Fibroblast of skin of right biceps (primary cell): ENCODE results near the gene PTPRCAP.

Source experiments
- DNase-seq: peaks from one replicate; pipeline ENCODE4 v3.0.0-alpha.2; 2013

Gene PTPRCAP

DNA sequence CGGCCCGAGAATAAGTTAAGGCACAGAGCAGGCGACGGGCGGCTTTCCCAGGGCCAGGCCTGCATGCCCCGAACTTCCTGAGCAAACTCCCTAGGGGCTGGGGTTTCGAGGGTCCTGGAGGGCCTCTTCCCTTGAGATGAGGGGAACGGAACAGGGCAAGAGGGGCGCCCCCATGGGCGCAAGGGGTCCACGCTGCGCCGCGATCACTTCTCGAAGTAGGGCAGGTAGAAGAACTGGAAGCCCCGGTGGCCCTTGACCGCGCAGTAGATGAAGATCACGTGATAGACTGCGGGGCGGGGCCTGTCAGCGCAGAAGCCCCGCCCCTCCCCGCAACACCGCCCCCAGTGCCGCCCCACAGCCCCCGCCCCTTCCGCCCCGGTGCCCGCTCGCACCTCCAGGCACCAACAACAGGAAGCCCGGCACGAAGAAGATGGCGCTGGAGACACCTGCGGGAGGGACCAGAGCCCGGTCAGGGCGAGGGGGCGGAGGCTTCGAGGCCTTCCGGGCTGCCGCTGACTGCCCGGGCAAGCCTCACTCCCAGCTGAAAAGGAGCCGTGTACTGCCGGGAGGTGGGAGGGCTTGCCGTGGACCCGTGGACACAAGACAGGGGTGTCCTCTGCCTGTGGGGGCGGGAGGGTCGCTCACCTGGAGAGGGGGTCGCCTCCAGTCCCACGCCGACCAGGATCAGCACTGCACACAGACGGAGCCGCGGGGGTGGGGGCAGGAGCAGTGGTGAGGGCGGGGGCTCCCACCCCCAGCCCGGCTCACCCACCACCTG, 27.1 kb upstream of the PTPRCAP start:
- DNase-seq: peak; percentile 73

DNA sequence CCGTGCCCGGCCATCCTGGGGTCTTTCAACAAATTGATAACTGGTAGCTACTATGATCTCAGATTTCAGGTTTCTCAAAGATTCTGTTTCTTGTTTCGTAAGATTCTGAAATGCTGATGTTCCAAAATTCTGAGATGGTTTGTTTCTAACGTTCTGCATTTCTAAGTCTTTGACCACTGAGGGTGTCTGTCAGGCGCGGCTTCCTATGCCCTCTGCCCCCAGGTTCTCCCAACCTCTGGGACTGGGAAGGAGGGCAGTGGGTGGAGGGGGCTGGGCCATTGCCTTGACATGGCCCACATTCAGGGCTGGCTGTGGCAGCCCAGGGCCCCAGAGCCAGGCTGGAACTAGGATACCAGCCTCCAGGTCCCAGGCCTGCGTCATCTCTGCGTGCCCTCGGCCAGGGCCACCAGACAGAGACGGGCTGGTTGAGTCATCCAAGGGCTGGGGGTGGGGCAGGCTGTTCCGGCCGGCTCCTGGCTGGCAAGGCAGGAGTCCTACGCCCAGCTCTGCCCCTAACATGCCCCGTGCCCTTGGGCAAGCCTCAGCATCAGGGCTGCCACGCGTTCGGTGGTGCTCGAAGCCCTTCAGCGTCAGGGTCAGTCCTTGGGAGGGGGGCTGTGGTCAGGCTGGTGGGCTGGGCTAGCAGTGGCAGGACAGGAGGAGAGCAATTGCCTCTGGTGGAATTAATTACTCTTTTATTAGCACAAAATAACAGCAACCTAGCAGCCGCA, 26.4 kb upstream of the PTPRCAP start:
- no peak for DNase-seq

DNA sequence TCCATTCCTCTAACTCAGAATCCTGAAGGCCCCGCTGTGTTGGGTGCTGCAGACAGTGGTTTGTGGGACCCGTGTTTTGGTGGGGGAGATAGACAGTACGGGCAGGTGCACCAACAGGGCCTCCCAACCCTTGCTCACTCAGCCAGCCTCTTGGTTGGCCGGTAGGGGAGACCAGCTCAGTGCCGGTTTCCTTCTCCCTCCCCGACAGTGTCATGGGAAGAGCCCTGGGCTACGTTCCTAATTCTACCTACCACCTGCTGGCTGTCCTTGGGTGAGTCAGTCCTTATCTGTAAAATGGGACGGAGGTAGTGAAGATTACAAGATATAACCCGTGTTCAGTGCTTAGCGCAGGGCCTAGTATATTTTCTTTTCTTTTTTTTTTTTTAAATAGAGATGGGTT, 25.7 kb upstream of the PTPRCAP start:
- DNase-seq: no peak

DNA sequence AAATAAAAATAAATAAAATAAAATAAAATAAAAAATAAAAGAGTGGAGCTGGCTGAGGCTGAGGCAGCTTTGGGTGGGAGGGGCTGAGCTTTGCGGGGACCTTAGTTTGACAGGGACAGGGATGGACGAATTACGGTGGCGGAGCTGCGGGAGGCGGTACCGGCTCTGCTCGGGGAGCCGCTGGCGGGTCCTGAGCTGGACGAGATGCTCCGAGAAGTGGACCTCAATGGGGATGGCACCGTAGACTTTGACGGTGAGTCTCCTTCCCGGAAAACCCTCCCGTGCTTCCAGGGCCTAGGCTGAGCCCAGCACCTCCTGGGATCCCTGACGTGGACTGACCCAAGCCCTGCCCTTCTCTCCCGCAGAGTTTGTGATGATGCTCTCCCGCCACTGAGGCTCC, 20.8 kb upstream of the PTPRCAP start:
- DNase-seq: no peak

DNA sequence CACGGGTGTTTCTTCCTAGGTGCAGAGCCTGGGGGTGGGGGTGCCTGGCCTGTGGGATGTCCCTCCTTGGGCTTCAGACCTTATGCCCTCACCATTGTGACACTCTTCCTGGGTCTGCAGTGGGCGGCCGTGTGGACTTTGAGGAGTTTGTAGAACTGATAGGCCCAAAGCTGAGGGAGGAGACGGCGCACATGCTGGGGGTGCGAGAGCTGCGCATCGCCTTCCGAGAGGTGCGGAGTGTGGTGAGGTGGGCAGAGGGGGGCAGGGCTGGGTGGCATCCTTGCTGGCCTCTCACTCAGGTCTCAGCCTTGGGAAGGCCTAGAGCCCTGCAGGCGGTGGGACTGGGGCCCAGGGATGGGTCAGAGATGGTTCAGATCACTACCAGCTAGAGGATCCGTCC, 20.0 kb upstream of the PTPRCAP start:
- DNase-seq: no peak

DNA sequence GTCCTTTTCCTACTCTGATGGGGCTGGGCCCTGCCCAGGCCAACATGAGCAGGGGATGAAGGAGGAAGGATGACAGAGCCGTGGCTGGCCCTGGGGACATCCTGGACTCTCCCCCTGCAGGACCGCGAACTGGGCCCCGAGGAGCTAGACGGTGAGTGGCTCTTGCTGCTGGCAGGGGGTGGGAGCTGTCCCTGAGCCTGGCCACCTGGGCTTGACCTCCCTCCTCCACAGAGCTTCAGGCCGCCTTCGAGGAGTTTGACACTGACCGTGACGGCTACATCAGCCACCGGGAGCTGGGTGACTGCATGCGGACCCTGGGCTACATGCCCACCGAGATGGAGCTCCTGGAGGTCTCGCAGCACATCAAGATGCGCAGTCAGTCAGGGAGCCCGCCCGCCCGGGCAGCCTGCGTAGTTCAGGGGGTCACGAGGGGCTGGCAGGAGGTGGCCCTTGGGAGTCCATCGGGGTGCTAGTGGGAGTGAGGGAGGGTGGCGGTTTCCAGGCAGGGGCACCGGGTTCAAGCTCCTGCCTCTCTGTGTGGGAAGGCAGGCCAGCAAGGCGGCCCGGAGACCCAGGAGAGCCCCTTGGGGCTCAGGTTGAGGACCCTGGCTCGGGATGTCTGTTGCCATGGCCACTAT, 18.7 kb upstream of the PTPRCAP start:
- DNase-seq: no peak

DNA sequence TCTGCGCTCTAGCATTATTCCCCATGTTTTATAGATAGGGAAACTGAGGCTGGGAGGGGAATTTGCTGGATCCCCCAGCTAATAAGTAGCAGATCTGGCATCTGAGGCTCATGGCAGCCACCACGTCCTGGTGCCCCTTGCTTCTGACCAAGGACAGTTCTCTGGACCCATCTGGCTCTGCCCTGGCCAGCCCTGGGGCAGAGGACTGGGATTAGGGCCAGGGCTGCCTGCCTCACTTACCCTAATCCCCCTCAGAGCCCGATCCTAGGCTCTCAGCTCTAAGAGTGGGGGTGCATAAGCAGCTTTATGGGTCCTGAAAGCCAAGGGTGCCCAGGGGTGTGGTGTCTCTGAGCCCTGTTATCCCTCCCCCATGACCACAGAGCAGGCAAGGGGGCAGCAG, 17.6 kb upstream of the PTPRCAP start, which contains the start of gene CABP4:
Gene CABP4 (plus strand): TSS at position 301 of the 400 bp plus-strand sequence. CDS start 70 bp downstream, at position 371.
- DNase-seq: no peak

DNA sequence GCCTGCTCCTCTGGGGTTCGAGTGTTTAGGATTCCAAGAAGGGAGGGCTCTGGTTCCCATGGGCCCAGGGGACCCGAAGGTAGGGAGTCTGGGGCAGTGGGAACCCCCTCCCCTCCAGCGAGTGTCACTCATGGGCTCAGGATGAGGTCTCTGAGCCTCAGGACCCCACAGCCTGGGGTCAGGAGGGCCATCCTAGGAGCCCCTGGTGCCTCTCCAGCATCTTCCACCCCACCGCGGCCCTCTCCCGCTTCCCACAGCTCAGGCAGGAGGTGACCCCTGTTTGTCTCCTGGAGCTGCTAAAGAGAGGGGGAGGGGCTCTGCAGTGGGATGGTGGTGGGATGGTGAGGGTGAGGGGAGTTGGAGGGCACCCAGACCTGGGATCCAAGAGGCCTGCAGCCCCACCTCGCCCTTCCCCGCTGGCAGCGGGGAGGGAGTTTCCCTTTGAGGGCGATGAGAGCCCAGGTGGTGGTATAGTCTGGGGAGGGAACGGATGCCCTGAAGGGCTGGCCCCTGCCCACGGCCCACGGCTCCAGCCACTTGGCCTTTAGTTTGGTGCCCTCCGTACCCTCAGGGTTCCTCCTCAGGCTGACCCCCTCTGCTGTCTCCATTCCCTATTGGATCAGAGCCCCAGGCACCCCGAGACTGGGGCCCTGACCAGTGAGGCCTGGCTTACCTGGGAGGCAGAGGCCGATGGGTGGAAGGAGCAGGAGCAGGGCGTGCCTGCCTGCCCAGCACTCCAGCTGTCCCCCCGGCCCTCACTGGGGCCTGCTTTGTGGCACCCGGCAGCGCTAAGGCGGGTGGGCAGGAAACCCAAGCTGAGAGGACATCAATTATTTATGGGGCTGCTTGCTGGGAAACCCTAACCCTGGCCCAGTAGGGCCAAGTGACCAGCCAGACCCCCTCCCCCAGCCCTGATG, 16.6 kb upstream of the PTPRCAP start:
- DNase-seq: no peak

DNA sequence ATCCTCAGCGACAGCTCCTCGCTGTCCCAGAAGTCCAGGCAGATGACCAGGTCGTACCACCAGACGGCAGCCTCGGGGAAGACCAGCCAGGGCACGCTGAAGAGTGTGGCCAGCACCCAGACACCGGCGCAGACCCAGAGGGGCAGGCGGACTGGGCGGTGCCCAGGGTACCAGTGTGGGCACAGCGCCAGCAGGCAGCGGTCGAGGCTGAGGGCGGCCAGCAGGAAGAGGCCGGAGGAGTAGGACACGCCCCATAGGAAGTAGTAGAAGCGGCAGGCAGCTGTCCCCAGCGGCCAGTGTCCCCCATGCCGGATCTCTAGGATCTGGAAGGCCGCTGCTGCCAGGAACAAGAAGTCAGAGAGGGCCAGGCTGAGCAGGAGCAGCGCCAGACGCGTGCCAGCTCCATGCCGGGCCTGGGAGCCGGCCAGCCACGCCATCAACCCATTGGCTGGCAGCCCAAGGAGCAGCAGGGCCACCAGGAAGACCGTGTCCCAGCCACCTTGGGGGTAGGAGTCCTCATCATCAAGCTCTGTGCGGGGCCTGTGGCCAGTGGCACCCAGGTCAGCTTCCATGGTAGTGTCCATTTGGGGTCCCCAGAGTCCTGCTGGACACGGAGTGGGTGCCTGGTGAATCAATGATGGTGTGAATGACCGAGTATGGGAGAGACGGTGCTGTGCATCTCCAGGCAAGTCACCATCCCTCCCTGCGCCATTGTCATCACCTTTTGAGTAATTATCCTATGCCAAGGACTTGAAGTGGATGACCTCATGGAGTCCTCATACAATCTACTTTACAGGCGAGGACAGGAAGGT, 14.9 kb upstream of the PTPRCAP start, which contains the start of gene GPR152:
Gene GPR152 (minus strand): TSS at position 589 of the 812 bp plus-strand sequence. CDS start 5 bp downstream, at position 584.
- no peak for DNase-seq

DNA sequence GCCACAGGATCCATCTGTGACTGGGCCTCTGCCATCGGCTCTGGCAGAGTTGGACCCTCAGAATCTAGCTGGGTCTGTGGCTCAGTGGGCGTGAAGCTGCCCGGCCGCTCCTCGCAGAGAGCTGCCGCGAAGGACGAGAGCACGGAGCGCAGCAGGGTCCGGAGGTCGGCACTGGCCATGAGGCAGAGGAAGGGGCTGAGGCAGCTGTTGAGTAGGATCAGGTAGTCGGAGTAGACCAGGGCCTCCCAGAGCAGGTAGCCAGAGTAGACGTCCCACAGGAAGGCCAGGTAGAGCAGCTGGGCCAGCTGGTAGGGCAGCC, 14.1 kb upstream of the PTPRCAP start:
- no peak for DNase-seq

DNA sequence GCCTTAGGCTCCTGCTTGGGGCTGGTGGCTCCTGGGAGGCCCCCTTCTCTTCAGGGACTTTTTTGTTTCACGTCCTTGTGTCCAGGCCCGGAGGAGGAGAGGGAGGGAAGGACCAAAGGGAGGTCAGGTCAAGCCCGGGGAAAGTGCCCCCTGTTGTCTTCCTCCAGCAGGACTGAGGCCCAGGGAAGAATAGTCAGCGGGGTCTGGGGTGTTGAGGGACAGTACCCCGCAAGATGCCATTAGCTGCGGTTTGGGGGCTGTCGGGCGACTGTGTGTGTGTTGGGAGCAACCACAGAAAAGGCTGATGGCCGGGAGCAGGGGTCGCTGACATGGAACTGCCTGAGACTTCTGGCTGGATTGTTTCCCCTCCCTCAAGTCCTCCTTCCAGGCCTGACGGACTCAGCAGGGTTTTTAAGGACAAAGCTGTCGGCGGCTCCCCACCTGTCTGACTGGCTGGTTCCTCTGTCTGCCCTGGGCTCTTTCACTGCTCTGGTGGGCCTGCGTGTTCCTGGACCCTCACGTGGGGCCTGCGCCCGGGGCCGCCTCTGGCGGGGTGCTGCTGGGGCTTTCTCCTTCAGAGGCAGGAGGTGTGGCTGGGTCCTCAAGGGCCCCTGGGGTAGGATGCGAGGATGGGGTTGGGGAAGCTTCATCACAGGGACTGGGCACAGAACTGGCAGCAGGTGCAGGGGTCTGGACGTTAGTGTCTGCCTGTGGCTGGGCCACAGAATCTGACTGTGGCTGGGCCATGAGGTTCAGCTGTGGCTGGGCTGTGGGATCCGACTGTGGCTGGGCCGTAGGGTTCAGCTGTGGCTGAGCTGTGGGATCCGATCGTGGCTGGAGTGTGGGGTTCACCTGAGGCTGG, 13.5 kb upstream of the PTPRCAP start:
- DNase-seq: no peak

DNA sequence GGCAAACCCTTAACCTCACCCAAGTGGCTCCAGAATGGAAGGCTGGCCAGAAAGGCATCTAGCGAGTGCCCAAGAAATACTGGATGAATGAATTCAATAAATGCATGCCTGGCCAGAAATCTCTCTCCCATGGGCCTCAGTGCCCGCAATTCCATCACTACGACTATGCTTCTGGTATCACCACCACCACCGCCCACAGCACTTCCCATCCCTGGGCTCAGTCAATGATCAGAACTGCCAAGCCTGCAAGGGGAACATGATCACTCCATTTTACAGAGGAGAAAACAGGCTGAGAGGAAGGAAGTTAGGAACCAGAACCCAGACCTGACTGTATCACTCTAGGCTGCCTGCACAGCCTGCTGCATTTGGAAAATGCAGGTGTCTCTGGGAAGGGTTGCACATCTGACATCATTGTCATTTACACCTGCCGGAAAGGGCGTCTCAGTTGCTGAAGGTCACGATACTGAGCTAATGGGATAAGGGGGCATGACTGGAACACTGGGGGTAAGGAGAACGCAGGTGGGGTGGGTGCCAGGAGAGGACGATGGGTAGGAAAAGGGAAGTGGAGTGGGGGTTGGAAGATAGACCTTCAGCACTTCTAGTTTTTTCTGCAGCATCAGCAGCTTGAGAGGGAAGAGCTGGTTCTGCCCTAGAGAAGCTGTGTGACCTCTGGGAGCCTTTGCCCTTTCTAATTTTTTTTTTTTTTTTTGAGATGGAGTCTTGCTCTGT, 11.8 kb upstream of the PTPRCAP start:
- no peak for DNase-seq

DNA sequence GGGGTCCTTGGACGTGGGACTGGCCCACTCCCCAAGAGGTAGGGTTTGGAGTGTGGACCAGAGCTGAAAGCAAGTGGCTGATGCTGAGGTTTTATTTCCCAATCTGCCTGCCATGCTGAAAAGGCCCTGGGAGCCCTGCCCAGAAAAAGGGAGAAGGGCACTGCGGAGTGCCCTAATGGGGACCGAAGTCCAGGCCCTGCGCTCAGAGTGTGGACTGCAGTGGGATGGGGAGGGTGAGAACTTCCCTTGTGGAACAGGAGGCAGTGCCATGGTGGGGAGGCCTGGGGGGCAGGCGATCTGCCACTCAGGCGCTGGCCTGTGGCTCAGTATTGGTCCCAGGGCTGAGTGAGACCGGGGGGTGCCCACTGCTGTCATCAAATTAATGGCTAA, 10.7 kb upstream of the PTPRCAP start:
- DNase-seq: no peak

DNA sequence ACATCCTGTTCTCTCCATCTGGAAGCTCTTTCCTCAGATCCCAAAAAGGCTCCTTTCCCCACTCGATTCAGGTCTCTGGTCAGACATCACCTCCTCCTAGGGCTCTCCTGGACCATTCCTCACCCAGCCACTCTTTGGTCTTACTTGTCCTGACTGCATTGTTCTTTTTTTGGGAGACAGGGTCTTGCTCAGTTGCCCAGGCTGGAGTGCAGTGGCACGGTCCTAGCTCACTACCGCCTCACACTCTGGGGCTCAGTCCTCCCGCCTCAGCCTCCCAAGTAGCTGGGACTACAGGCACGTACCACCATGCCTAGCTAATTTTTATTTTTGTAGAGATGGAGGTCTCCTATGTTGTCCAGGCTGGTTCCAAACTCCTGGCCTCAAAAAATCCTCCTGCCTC, 8.0 kb upstream of the PTPRCAP start:
- DNase-seq: no peak

DNA sequence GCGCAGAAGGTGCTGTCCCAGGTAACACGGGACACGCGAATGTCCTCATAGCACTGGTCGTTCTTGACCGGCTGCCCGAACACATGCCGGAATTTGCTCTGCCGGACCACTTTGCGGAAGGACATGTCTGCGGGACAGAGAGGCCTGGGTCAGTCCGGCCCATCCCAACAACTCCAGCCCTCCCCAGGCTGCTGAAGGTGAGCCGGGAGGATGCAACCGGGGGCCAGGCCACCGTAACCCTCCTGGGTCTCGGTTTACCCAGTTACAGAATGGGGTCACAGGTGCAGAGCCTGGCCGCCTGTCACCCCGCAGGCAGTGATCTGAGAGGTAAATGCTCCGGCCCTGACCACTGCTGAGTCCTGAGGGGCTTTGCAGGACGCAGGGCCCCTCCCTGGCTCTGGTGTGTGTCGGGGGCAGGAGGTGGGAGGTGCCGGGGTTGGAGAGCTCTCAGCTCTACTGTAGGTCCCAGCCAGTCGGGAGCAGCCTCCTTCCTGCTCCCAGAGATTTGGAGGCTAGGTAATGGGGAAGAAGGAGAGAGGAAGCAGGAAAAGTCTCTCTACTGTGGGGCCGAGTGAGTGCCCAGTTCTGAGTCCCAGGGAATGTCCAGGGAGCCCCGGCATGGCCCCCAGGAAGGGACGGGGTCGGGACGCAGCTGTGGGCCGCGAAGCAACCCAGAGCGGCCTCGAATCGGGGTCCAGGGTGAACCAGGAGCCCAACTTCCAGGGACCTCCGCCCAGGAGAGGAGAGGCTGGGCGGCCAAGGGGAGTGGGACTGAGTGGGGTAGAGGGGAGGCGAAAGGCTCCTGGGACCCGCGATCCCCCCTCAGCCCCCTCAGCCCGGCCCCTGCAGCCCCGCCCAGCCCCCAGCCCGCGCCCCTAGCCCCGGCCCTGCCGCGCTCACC, 5.3 kb upstream of the PTPRCAP start:
- DNase-seq: no peak

DNA sequence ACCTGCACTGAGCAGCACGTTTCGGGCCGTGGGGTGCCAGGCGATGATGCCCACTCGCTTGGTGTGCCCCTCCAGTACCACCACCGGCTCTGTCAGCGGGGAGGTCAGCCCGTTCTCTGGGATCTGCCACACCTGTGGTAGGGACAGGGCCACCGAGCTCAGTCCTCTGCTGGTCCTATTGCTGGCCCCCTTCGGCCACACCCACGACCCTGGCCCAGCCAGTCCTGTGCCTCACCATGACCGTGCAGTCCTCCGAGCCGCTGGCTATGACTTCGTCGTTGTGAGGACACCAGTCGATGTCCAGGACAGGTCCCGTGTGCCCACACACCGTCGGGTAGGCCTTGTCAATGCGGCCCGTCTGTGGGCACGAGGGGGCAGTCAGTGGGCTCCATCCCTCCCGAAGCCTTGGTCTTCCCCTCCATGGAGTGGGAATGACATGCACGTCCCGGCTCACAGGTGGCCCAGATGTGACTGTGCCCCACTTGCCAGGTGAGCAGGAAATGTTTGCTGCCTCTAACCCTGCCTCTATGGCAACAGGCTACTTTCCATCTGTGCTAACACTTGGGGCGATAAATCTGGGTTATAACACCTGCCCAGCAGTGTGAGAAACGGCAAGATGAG, 4.4 kb upstream of the PTPRCAP start:
- no peak for DNase-seq

DNA sequence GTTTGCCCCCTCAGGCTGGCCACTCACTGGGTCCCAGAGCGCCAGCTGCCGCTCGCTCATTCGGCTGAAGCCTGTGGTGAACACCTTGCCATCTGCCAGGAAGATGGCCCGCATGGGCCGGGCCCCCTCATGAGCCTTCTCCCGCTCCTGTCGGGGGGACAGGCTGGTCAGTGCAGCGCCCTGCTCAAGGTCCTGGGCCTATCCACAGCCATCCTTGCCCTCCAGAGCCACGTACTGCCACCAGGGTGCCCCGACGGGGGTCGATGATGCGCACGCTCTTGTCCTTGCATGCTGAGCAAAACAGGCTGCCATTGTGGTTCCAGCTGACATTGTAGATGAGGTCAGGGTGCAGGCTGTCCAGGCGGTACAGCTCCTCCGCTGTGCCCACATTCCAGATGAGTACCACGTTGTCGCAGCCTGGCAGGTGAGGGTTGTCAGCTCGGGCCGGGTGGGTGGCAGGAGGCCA, 3.6 kb upstream of the PTPRCAP start:
- no peak for DNase-seq
